Transverse colon (tissue), 4 donors: ENCODE data around the gene REV3L.

Experiments used
- CTCF ChIP-seq, 5 experiments: fragments of 200-600 bp in 3 of 5; fragments of 450-650 bp in 2 of 5; sonication (generic) in 3 of 5; IDR thresholded peaks; 1 replicate in 2 of 5; 2 replicates in 3 of 5; pipeline ENCODE4 v1.5.1; 2016 to 2017; ENCODE audit warnings: antibody characterized with exemption in 5 of 5, inconsistent platforms in 3 of 5, mild to moderate bottlenecking in 2 of 5, moderate library complexity in 1 of 5
- EP300 ChIP-seq: sonication (generic); formaldehyde crosslinking; IDR thresholded peaks from one replicate; pipeline ENCODE4 v1.6.1; 2017; ENCODE audit warnings: antibody characterized with exemption, low read depth
- POLR2A ChIP-seq: fragments of 450-650 bp; IDR thresholded peaks from one replicate; pipeline ENCODE4 v1.6.1; 2016; ENCODE audit warnings: antibody characterized with exemption, mild to moderate bottlenecking, moderate library complexity
- POLR2AphosphoS5 ChIP-seq, 3 donors: sonication (generic); formaldehyde crosslinking; IDR thresholded peaks; one replicate each; pipeline ENCODE4 v1.6.1; 2016; ENCODE audit warnings: antibody characterized with exemption in 3 of 3

- no peak for TF ChIP-seq POLR2A
- no peak for TF ChIP-seq CTCF (IDR thresholded peaks at IDR 0.05)
- TF ChIP-seq EP300 = no peak
- TF ChIP-seq POLR2AphosphoS5 (IDR thresholded peaks at IDR 0.05) = peak; percentile 2 to 44 (median 25)
Observed at GRCh38 chr6:111482188-111482958, 645 bp downstream of the REV3L start.
